Smooth muscle cell (in vitro differentiated cells): ENCODE results near the gene RHOJ. TPM values are rescaled to one million over a fixed set of nuclear protein-coding genes. Genes with fewer than 3 reads are reported as not detected.

ENCODE experiments used
- DNase-seq: peaks from one replicate; lab custom pipeline; 2025; ENCODE audit not compliant: unreplicated experiment; lab: John Stamatoyannopoulos, UW
- H2AFZ ChIP-seq: fragments of 200-600 bp; sonication (generic); 2 replicates; pipeline ENCODE4 v1.6.0; 2016; ENCODE audit warnings: antibody characterized with exemption, low read depth, mild to moderate bottlenecking
- H3F3A ChIP-seq: fragments of 200-600 bp; sonication (generic); 2 replicates; pipeline ENCODE4 v1.6.0; 2017; ENCODE audit warnings: antibody characterized with exemption, low read depth
- H3K27ac ChIP-seq: fragments of 200-600 bp; sonication (generic); 2 replicates; pipeline ENCODE4 v1.5.1; 2016; ENCODE audit warnings: low read depth, mild to moderate bottlenecking
- H3K27me3 ChIP-seq: fragments of 200-600 bp; sonication (generic); 2 replicates; pipeline ENCODE4 v1.6.1; 2016; ENCODE audit warnings: low read depth, mild to moderate bottlenecking
- H3K36me3 ChIP-seq: fragments of 200-600 bp; sonication (generic); 2 replicates; pipeline ENCODE4 v1.5.1; 2016; ENCODE audit warnings: low read depth
- H3K4me1 ChIP-seq: fragments of 200-600 bp; sonication (generic); 2 replicates; pipeline ENCODE4 v1.5.1; 2016; ENCODE audit warnings: low read depth
- H3K4me2 ChIP-seq: fragments of 200-600 bp; sonication (generic); 2 replicates; pipeline ENCODE4 v1.6.0; 2016; ENCODE audit warnings: mild to moderate bottlenecking
- H3K4me3 ChIP-seq: fragments of 200-600 bp; sonication (generic); 2 replicates; pipeline ENCODE4 v1.5.1; 2016; ENCODE audit warnings: mild to moderate bottlenecking
- H3K79me2 ChIP-seq: fragments of 200-600 bp; sonication (generic); 2 replicates; pipeline ENCODE4 v1.6.0; 2016; ENCODE audit warnings: low read depth, mild to moderate bottlenecking
- H3K9ac ChIP-seq: fragments of 200-600 bp; sonication (generic); 2 replicates; pipeline ENCODE4 v1.6.0; 2016; ENCODE audit warnings: low read depth
- H3K9me3 ChIP-seq: fragments of 200-600 bp; sonication (generic); replicated peaks from 2 replicates; pipeline ENCODE4 v1.5.1; 2016; ENCODE audit warnings: low read depth
- H4K20me1 ChIP-seq: fragments of 200-600 bp; sonication (generic); 2 replicates; pipeline ENCODE4 v1.6.0; 2016; ENCODE audit warnings: low read depth
- WGBS: methylation state at CpG from one replicate; pipeline ENCODE4 v1.1.7; 2016; ENCODE audit warnings: low lambda C conversion rate; 5-methylcytosine and 5-hydroxymethylcytosine counted together
- polyA plus RNA-seq: library from polyadenylated mRNA; unstranded; fragments of >200 nt; fragmentation: Nextera tagmentation; extraction: Ambion mirVana; gene quantifications from 2 replicates; pipeline ENCODE4 v1.2.1, GENCODE V29; 2016
- total RNA-seq: library from RNA; depleted of rRNA; stranded (reverse); fragments of >200 nt; gene quantifications from 2 replicates; pipeline ENCODE4 v1.2.3, GENCODE V29; 2014
- TF ChIP-seq, protein P1 (sequence below): fragments of 200-600 bp; sonication (generic); IDR thresholded peaks from 2 replicates; pipeline ENCODE4 v1.5.1; 2017; ENCODE audit warnings: borderline replicate concordance, mild to moderate bottlenecking, antibody characterized with exemption; ENCODE audit not compliant: insufficient read depth, poor library complexity, severe bottlenecking

RHOJ gene
- total and polyA plus RNA-seq, 2 experiments from 2014 or later, result 3.7 to 4.6 TPM

GRCh38 chr14:63290741-63291430, 86.6 kb downstream of the RHOJ start:
- DNase-seq, result no peak
- TF ChIP-seq, protein P1, sequence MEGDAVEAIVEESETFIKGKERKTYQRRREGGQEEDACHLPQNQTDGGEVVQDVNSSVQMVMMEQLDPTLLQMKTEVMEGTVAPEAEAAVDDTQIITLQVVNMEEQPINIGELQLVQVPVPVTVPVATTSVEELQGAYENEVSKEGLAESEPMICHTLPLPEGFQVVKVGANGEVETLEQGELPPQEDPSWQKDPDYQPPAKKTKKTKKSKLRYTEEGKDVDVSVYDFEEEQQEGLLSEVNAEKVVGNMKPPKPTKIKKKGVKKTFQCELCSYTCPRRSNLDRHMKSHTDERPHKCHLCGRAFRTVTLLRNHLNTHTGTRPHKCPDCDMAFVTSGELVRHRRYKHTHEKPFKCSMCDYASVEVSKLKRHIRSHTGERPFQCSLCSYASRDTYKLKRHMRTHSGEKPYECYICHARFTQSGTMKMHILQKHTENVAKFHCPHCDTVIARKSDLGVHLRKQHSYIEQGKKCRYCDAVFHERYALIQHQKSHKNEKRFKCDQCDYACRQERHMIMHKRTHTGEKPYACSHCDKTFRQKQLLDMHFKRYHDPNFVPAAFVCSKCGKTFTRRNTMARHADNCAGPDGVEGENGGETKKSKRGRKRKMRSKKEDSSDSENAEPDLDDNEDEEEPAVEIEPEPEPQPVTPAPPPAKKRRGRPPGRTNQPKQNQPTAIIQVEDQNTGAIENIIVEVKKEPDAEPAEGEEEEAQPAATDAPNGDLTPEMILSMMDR, result no peak
- Histone ChIP-seq H3K4me3 (no peak overlapping the region), H3K4me2 (peak overlapping the region; percentile 38), H3K79me2 (no peaks in the 10 kb centered on the region), H3K27ac (peak overlapping the region; percentile 9), H3F3A (peaks cover 10% of the 10 kb centered on the region), H4K20me1 (no peaks in the 10 kb centered on the region), H3K27me3 (no peaks in the 10 kb centered on the region), H3K4me1 (peaks cover 9% of the 10 kb centered on the region), H3K36me3 (no peaks in the 10 kb centered on the region), H3K9ac (no peak overlapping the region), H3K9me3 (no peaks in the 10 kb centered on the region), H2AFZ (peak overlapping the region; percentile 18)
- 31% methylated on average over 12 of the region's 12 CpGs for WGBS

DNA sequence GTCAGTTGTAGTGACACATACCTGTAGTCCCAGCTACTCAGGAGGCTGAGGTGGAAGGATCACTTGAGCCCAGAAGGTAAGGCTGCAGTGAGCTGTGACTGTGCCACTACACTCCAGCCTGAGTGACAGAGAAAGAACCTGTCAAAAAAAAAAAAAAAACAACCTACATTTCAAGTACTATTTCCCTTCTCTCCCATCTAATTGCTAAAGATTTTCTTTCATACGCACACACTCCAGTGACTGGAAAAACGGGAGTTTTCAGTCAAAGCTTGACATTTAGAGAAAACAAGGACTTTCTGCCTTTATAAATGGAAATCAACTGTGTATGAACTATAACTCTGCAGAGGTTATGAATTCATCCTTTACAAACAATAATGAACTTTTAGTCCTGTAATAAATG, 88.6 kb downstream of the RHOJ start:
- Histone ChIP-seq H2AFZ (no peak overlapping the region), H3K27me3 (no peaks in the 10 kb centered on the region), H3K4me1 (peaks cover 9% of the 10 kb centered on the region), H3K79me2 (no peaks in the 10 kb centered on the region), H3K36me3 (no peaks in the 10 kb centered on the region), H3K4me3 (no peak overlapping the region), H3F3A (peaks cover 10% of the 10 kb centered on the region), H4K20me1 (no peaks in the 10 kb centered on the region), H3K27ac (no peak overlapping the region), H3K4me2 (no peak overlapping the region), H3K9me3 (no peaks in the 10 kb centered on the region), H3K9ac (no peak overlapping the region)
- DNase-seq, result no peak
- 93% methylated on average over 2 of the region's 2 CpGs for WGBS
- TF ChIP-seq, protein P1, result no peak

GRCh38 chr14:63295231-63295685, 91.0 kb downstream of the RHOJ start:
- TF ChIP-seq, protein P1, result no peak
- H3K9ac ChIP-seq, result no peak overlapping the region

More at GRCh38 chr14:63295231-63295685, 91.0 kb downstream of the RHOJ start:
- no peaks in the 10 kb centered on the region for H3K9me3 ChIP-seq
- WGBS, result 91% methylated on average over 8 of the region's 8 CpGs
- no peaks in the 10 kb centered on the region for H3K79me2 ChIP-seq
- H3K36me3 ChIP-seq, result no peaks in the 10 kb centered on the region
- H3K4me1 ChIP-seq, result peaks cover 8% of the 10 kb centered on the region
- no peak overlapping the region for H3K27ac ChIP-seq
- no peak overlapping the region for H3K4me2 ChIP-seq
- H3F3A ChIP-seq, result peaks cover 10% of the 10 kb centered on the region
- no peaks in the 10 kb centered on the region for H4K20me1 ChIP-seq
- H3K4me3 ChIP-seq, result no peak overlapping the region
- no peak for DNase-seq
- no peak overlapping the region for H2AFZ ChIP-seq
- no peaks in the 10 kb centered on the region for H3K27me3 ChIP-seq
